KMS-11 (cell line): ENCODE results near the gene PRR36.

Experiments
- H2AFZ ChIP-seq: fragments of 200-600 bp; sonication (generic); 2 replicates; pipeline ENCODE4 v1.6.1; 2016; ENCODE audit warnings: antibody characterized with exemption, mixed run types, low read depth
- H3K27ac ChIP-seq: fragments of 200-600 bp; sonication (generic); 2 replicates; pipeline ENCODE4 v1.6.1; 2016; ENCODE audit warnings: mild to moderate bottlenecking, mixed run types
- H3K27me3 ChIP-seq: fragments of 200-600 bp; sonication (generic); 2 replicates; pipeline ENCODE4 v1.6.1; 2017; ENCODE audit warnings: mild to moderate bottlenecking, low read depth, mixed run types, moderate library complexity; ENCODE audit not compliant: insufficient read depth
- H3K36me3 ChIP-seq: fragments of 200-600 bp; sonication (generic); 2 replicates; pipeline ENCODE4 v1.6.1; 2017; ENCODE audit warnings: mild to moderate bottlenecking, mixed run types; ENCODE audit not compliant: insufficient read depth
- H3K4me1 ChIP-seq: fragments of 200-600 bp; sonication (generic); 2 replicates; pipeline ENCODE4 v1.6.1; 2016; ENCODE audit warnings: mild to moderate bottlenecking, low read depth, mixed run types; ENCODE audit not compliant: poor library complexity, severe bottlenecking
- H3K4me2 ChIP-seq: fragments of 200-600 bp; sonication (generic); 2 replicates; pipeline ENCODE4 v1.7.0; 2016; ENCODE audit warnings: mild to moderate bottlenecking, mixed run types
- H3K4me3 ChIP-seq: fragments of 200-600 bp; sonication (generic); IDR thresholded peaks from 2 replicates; pipeline ENCODE4 v1.6.1; 2017; ENCODE audit warnings: low read depth, low read length, mixed read lengths; ENCODE audit not compliant: insufficient read depth
- H3K79me2 ChIP-seq: fragments of 200-600 bp; sonication (generic); 2 replicates; pipeline ENCODE4 v1.6.1; 2016; ENCODE audit warnings: low read depth, mixed run types; ENCODE audit not compliant: insufficient read depth
- H3K9ac ChIP-seq: fragments of 200-600 bp; sonication (generic); 2 replicates; pipeline ENCODE4 v1.6.1; 2016; ENCODE audit warnings: mild to moderate bottlenecking, mixed run types
- H4K20me1 ChIP-seq: fragments of 200-600 bp; sonication (generic); 2 replicates; pipeline ENCODE4 v1.6.1; 2016; ENCODE audit warnings: mild to moderate bottlenecking, mixed run types; ENCODE audit not compliant: insufficient read depth
- TF ChIP-seq, protein P1 (sequence below): fragments of 200-600 bp; sonication (generic); conservative IDR thresholded peaks from 2 replicates; pipeline ENCODE4 v1.6.1; 2017; ENCODE audit warnings: low read depth, mild to moderate bottlenecking, antibody characterized with exemption, low read length, moderate library complexity, mixed read lengths

PRR36 gene

DNA sequence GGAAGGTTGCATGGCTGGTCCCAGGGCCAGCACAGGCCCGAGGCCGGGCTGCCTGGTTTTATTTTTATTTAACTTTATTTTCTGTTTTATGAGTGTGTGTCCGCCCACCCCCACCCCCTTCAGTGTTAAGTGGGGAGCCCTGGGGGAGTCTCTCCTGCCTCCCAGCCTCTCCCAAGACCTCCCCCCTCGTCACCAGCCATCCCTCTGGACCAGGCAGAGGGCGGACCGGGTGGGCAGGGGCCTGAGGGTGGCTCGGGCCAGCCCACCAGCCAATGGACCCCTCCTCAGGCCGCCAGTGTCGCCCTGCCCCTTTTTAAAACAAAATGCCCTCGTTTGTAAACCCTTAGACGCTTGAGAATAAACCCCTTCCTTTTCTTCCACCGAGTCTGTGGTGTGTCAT is 39.9 kb upstream of the PRR36 start:
- no peak overlapping the region for H3K9ac ChIP-seq
- H2AFZ ChIP-seq, result no peak overlapping the region
- H3K4me1 ChIP-seq, result peaks cover 3% of the 10 kb centered on the region
- H3K27me3 ChIP-seq, result peaks cover 27% of the 10 kb centered on the region
- H3K4me3 ChIP-seq, result no peak overlapping the region
- H3K4me2 ChIP-seq, result no peak overlapping the region
- H3K79me2 ChIP-seq, result no peaks in the 10 kb centered on the region
- H3K27ac ChIP-seq, result no peak overlapping the region
- no peaks in the 10 kb centered on the region for H4K20me1 ChIP-seq
- H3K36me3 ChIP-seq, result no peaks in the 10 kb centered on the region
- TF ChIP-seq, protein P1, sequence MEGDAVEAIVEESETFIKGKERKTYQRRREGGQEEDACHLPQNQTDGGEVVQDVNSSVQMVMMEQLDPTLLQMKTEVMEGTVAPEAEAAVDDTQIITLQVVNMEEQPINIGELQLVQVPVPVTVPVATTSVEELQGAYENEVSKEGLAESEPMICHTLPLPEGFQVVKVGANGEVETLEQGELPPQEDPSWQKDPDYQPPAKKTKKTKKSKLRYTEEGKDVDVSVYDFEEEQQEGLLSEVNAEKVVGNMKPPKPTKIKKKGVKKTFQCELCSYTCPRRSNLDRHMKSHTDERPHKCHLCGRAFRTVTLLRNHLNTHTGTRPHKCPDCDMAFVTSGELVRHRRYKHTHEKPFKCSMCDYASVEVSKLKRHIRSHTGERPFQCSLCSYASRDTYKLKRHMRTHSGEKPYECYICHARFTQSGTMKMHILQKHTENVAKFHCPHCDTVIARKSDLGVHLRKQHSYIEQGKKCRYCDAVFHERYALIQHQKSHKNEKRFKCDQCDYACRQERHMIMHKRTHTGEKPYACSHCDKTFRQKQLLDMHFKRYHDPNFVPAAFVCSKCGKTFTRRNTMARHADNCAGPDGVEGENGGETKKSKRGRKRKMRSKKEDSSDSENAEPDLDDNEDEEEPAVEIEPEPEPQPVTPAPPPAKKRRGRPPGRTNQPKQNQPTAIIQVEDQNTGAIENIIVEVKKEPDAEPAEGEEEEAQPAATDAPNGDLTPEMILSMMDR, result no peak

DNA sequence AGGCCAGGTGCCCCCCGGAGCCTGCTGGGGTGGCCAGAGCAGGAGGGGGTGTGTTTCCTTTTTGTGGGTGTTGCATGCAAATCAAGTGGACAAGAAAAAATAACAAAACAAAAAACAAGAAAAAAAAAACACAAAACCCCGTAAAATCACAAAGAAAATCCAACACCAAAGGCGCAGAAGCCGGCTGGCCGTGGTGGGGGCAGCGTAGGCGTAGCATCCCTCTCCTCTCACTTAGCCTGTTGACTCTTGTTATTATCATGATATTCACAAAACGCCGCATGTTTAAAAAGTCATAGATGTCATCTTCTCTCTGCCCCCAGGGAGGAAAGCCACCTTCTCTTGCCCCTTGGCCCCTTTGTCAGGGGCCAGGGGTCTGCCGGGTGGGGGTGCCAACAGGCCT is 39.5 kb upstream of the PRR36 start:
- H3K4me2 ChIP-seq, result no peak overlapping the region
- H3K36me3 ChIP-seq, result no peaks in the 10 kb centered on the region
- no peaks in the 10 kb centered on the region for H4K20me1 ChIP-seq
- no peaks in the 10 kb centered on the region for H3K79me2 ChIP-seq
- TF ChIP-seq, protein P1, result no peak
- no peak overlapping the region for H3K4me3 ChIP-seq
- H3K4me1 ChIP-seq, result no peaks in the 10 kb centered on the region
- H2AFZ ChIP-seq, result no peak overlapping the region
- H3K27ac ChIP-seq, result no peak overlapping the region
- peaks cover 27% of the 10 kb centered on the region for H3K27me3 ChIP-seq
- H3K9ac ChIP-seq, result no peak overlapping the region

DNA sequence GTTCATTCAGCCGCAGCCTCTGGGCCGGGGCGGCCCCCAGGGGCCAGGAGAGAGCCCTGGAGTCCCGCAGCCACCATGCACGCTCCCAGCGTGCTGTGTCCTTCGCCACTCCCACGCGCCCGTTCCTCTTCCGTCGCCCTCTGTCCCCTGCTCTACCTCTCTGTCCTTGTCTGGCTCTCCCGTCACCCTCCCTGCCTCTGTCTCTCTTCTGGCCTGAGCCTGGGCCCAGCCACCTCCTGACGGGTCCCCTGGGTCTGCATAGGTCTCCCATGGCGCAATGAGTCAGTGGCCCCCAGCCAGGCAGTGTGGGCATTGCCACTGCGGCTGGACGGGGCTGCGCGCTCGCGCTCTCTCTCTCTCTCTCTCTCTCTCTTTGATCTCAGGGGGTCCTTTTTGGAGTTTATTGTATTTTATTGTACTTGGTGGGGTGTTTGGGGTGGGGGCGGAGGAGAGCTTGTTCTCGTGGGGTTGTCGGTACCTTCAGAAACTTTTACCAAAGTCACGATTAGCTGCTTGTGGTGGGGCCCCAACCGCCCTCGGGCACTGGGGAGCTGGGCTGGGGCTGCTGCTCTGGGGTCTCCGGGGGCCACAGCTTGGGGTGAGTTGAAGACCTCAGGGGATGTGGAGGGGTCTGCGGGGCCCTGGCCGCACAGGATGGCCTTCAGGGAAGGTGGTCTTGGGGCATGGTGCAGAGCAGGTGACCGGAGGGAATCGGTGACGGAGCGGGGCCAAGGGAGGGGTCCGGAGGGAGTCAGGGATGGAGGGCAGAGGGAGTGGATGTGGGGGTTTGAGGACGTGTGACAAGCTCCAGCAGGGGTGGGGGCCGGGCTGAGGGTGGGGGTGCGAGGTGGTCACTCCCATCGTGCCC is 38.7 kb upstream of the PRR36 start:
- Histone ChIP-seq H3K79me2 (no peaks in the 10 kb centered on the region), H3K4me3 (no peak overlapping the region), H3K27me3 (peaks cover 19% of the 10 kb centered on the region), H3K36me3 (no peaks in the 10 kb centered on the region), H3K4me1 (no peaks in the 10 kb centered on the region), H3K4me2 (no peak overlapping the region), H3K27ac (no peak overlapping the region), H2AFZ (no peak overlapping the region), H4K20me1 (no peaks in the 10 kb centered on the region), H3K9ac (no peak overlapping the region)
- TF ChIP-seq, protein P1, result no peak

DNA sequence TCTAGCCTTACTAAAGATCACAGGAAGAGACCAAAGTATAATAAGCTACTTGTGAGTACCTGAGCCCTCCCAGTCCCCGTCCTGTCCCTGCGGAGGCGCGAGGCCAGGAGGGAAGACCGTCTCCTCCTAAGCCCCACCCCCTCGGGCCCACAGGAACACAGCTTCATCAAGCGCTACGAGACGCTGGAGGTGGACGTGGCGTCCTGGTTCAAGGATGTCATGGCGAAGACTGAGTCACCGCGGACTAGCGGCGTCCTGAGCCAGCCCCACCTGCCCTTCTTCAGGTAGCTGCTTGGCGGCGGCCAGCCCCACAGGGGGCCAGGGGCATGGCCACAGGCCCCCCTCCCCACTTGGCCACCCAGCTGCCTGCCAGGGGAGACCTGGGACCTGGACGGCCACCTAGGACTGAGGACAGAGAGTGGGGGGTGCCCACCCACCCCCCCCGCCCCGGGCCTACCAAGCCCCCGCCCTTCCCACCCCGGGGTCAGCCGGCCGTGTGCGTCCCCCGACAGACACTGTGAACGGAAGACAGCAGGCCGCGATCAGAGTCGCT is 38.0 kb upstream of the PRR36 start:
- H2AFZ ChIP-seq, result no peak overlapping the region
- no peaks in the 10 kb centered on the region for H4K20me1 ChIP-seq
- H3K4me3 ChIP-seq, result no peak overlapping the region
- H3K36me3 ChIP-seq, result no peaks in the 10 kb centered on the region
- H3K27me3 ChIP-seq, result peaks cover 14% of the 10 kb centered on the region
- TF ChIP-seq, protein P1, result no peak
- H3K79me2 ChIP-seq, result no peaks in the 10 kb centered on the region; the same call in 1 of the 2 replicates
- H3K4me1 ChIP-seq, result no peaks in the 10 kb centered on the region
- no peak overlapping the region for H3K9ac ChIP-seq
- H3K27ac ChIP-seq, result no peak overlapping the region
- no peak overlapping the region for H3K4me2 ChIP-seq
